IPS-20b (cell line): ENCODE measurements around the gene ARL17B.
"Not testable (repeated sequence)": the region's sequence is repeated elsewhere in the genome, so short reads cannot be mapped to it uniquely, and the experiment has no call there.

Experiments
- H3K27ac ChIP-seq: one replicate; pipeline ENCODE4 v1.5.1; 2013; ENCODE audit warnings: low read length
- H3K27me3 ChIP-seq: 2 replicates; pipeline ENCODE4 v1.6.1; 2013; ENCODE audit warnings: mild to moderate bottlenecking, low read length, inconsistent platforms; ENCODE audit not compliant: insufficient read depth
- H3K36me3 ChIP-seq: 2 replicates; pipeline ENCODE4 v1.6.1; 2013; ENCODE audit warnings: low read depth, mild to moderate bottlenecking, inconsistent platforms, low read length, moderate library complexity; ENCODE audit not compliant: insufficient read depth
- H3K4me1 ChIP-seq: 2 replicates; pipeline ENCODE4 v1.6.1; 2013; ENCODE audit warnings: mild to moderate bottlenecking, control low read depth, inconsistent platforms, low read length, moderate library complexity; ENCODE audit not compliant: insufficient read depth
- H3K4me3 ChIP-seq: 2 replicates; pipeline ENCODE4 v1.5.1; 2013; ENCODE audit warnings: mild to moderate bottlenecking, low read length, inconsistent platforms
- H3K9ac ChIP-seq: 2 replicates; pipeline ENCODE4 v1.6.1; 2013; ENCODE audit warnings: low read depth, mild to moderate bottlenecking, inconsistent platforms, low read length, moderate library complexity
- H3K9me3 ChIP-seq: 2 replicates; pipeline ENCODE4 v1.6.1; 2013; ENCODE audit warnings: mild to moderate bottlenecking, low read depth, low read length, inconsistent platforms; ENCODE audit not compliant: insufficient read depth

Gene ARL17B

DNA sequence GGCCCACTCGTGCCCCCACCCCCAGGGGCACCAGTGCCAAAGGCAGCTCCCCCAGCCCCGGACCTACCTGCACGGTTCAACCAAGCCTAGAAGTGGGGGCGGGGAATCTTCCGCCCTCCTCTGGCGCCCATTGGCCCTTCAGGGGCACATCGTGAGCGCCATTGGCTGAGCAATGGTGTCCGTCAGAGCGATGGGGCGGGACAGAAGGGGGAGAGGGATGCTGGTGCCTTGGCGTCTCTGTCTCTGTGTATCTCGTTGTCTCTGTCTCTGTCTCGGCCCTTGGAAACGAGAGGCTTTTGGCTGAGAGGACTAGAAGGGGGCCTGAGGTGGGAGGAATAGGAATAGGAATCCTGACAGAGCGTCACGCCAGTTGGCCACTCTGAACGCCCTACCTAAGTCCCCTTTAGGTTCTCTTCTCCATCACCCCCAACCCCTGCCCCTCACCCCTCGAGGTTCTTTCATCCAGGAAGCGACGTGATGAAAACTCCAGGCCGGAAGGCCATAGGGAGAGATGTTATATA is 136.2 kb downstream of the ARL17B start:
- peak overlapping the region; percentile 58; the same call in 1 of the 2 replicates for H3K4me3 ChIP-seq
- H3K9ac ChIP-seq, H3K27me3 ChIP-seq, H3K27ac ChIP-seq, H3K9me3 ChIP-seq, H3K36me3 ChIP-seq, H3K4me1 ChIP-seq: not testable (repeated sequence)

DNA sequence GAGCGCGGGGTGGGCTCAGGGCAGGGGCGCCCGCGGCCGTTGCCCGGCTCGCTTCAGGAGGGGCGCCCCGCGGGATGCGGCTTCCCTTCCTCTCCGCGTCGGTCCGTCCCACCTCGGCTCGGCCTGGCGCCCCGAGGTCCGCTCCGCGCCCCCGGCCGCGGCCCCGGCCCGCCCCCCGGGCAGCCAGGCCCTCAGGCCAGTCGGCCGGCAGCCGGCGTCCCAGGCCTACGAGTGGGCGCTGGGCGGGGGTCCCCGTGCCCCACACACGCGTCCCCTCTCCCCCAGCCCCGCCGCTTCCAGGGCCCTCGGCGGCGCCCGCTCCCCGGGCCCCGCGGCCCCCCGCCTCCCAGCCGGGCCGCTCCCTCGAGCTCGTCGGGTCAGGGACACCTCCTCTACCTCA is 136.7 kb downstream of the ARL17B start:
- not testable (repeated sequence) for H3K36me3 ChIP-seq, H3K9ac ChIP-seq, H3K4me1 ChIP-seq, H3K9me3 ChIP-seq, H3K27me3 ChIP-seq, H3K27ac ChIP-seq
- peak overlapping the region; percentile 58; the same call in 1 of the 2 replicates for H3K4me3 ChIP-seq
